HL-60 (cell line): ENCODE data around the gene LITAFD.

Experiments
- DNase-seq, 2 experiments: peaks; one replicate each; pipeline ENCODE4 v3.0.0-alpha.2; 2010 to 2020; ENCODE audit warnings: low read depth in 1 of 2, low spot score in 1 of 2
- H3K27ac ChIP-seq: fragments of 250-450 bp; sonication (Bioruptor Pico); replicated peaks from 2 replicates; pipeline ENCODE4 v1.5.1; 2020; ENCODE audit warnings: mild to moderate bottlenecking, moderate library complexity
- H3K27me3 ChIP-seq: fragments of 250-450 bp; sonication (Bioruptor Pico); 2 replicates; pipeline ENCODE4 v1.5.1; 2021; ENCODE audit warnings: mild to moderate bottlenecking, moderate library complexity; ENCODE audit not compliant: insufficient read depth, poor library complexity, severe bottlenecking
- H3K4me3 ChIP-seq: replicated peaks from 2 replicates; pipeline ENCODE4 v1.5.1; 2011; ENCODE audit warnings: mild to moderate bottlenecking, control low read depth, low read length; ENCODE audit not compliant: insufficient read depth
- GABPA ChIP-seq: IDR thresholded peaks from 2 replicates; pipeline ENCODE4 v1.6.1; 2012; ENCODE audit warnings: low read depth
- POLR2AphosphoS5 ChIP-seq: IDR thresholded peaks from 2 replicates; pipeline ENCODE4 v1.6.1; 2012; ENCODE audit warnings: low read depth
- REST ChIP-seq: IDR thresholded peaks from 2 replicates; pipeline ENCODE4 v1.6.1; 2012; ENCODE audit warnings: low read depth; ENCODE audit not compliant: insufficient replicate concordance
- SPI1 ChIP-seq: IDR thresholded peaks from 2 replicates; pipeline ENCODE4 v1.6.1; 2012; ENCODE audit warnings: low read depth, mild to moderate bottlenecking, borderline replicate concordance
- TF ChIP-seq, protein P1 (sequence below): IDR thresholded peaks from one replicate; pipeline ENCODE4 v1.5.1; 2011; ENCODE audit warnings: low read length, control low read depth, inconsistent platforms; ENCODE audit not compliant: insufficient read depth

LITAFD gene

GRCh38 chr16:8853611-8854010 lies 28.5 kb upstream of the LITAFD start:
- DNase-seq: no peak
- Histone ChIP-seq H3K4me3 (no peak overlapping the region), H3K27ac (no peak overlapping the region), H3K27me3 (no peaks in the 10 kb centered on the region)
- TF ChIP-seq SPI1 (no peak), GABPA (no peak), REST (no peak), POLR2AphosphoS5 (no peak)
- TF ChIP-seq, protein P1, sequence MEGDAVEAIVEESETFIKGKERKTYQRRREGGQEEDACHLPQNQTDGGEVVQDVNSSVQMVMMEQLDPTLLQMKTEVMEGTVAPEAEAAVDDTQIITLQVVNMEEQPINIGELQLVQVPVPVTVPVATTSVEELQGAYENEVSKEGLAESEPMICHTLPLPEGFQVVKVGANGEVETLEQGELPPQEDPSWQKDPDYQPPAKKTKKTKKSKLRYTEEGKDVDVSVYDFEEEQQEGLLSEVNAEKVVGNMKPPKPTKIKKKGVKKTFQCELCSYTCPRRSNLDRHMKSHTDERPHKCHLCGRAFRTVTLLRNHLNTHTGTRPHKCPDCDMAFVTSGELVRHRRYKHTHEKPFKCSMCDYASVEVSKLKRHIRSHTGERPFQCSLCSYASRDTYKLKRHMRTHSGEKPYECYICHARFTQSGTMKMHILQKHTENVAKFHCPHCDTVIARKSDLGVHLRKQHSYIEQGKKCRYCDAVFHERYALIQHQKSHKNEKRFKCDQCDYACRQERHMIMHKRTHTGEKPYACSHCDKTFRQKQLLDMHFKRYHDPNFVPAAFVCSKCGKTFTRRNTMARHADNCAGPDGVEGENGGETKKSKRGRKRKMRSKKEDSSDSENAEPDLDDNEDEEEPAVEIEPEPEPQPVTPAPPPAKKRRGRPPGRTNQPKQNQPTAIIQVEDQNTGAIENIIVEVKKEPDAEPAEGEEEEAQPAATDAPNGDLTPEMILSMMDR: no peak

DNA sequence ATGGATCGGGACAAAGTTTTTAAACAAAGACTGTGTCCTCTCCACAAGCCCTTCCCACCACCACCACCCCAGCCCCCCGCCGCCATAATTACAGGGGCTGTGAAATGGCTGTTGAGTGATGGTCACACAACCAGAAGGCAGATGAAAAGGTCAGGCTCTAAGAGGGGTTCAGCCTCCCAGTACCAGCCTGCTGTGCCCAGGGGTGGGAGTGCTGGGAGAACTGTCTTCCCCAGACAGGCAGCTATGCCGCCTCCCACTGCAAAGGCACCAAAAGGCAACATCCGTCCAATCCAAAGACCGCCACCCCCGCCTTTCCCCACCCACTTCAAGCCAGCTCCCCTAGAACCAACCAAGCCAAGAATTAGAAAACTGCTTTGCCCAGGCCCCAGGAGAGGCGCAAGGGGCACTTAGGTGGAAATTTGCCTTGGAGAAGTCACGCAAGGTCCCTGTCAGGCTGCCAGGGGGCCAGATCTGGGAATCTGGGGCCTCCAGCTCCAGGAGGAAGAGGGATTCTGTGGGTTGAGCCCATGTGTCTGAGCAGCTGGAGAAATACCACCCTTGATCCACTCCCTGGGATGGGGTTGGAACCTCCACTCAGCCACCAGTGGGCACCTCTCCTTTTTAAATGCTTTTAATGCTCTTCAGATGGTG lies 27.7 kb upstream of the LITAFD start:
- Histone ChIP-seq H3K27me3 (no peaks in the 10 kb centered on the region), H3K4me3 (no peak overlapping the region), H3K27ac (no peak overlapping the region)
- DNase-seq: no peak
- TF ChIP-seq REST (no peak), SPI1 (no peak), POLR2AphosphoS5 (no peak), GABPA (no peak)
- TF ChIP-seq, protein P1: no peak

GRCh38 chr16:8855051-8855786 lies 26.9 kb upstream of the LITAFD start:
- H3K27me3 ChIP-seq: no peaks in the 10 kb centered on the region
- H3K27ac ChIP-seq: no peak overlapping the region
- peak; percentile 33; the same call in 1 of the 2 replicates for TF ChIP-seq POLR2AphosphoS5
- TF ChIP-seq GABPA: no peak
- no peak for DNase-seq
- H3K4me3 ChIP-seq: no peak overlapping the region

DNA sequence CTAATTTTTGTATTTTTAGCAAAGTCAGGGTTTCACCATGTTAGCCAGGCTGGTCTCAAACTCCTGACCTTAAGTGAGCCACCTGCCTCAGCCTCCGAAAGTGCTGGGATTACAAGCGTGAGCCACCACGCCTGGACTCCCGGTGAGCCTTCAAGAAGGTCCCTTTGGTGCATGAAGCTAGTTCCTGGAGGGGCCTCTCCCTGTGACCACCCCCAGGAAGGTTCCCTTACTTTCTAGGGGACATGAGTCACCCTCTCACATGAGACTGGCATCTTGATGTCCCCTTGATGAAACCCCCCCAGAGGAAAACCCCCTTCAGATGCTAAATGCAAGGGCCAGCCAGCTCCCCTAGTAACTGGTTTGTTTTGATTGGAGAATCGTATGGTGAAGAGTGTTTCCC lies 26.2 kb upstream of the LITAFD start:
- H3K27ac ChIP-seq: no peak overlapping the region
- no peak overlapping the region for H3K4me3 ChIP-seq
- DNase-seq: no peak
- no peaks in the 10 kb centered on the region for H3K27me3 ChIP-seq
- TF ChIP-seq GABPA (no peak), SPI1 (no peak), REST (no peak), POLR2AphosphoS5 (no peak)
- TF ChIP-seq, protein P1: no peak
